Ureter (tissue), 1 donor: ENCODE measurements around the gene TAB2. TPM values are rescaled to one million over a fixed set of nuclear protein-coding genes. Genes with fewer than 3 reads are reported as not detected.

ENCODE experiments used
- DNase-seq: peaks from one replicate; pipeline ENCODE4 v3.0.0-alpha.2; 2020; ENCODE audit warnings: low spot score
- total RNA-seq: library from RNA; stranded (reverse); gene quantifications from one replicate; pipeline ENCODE4 v1.2.4, GENCODE V29; 2023
- donor health status: DM: yes; HTN: yes; CAD: no.

The TAB2 gene
- total RNA-seq, 1 donor from 2014 or later = 66.8 TPM

GRCh38 chr6:149372062-149372461 lies 54.5 kb downstream of the TAB2 start:
- DNase-seq = no peak

GRCh38 chr6:149373511-149373910 lies 56.0 kb downstream of the TAB2 start:
- no peak for DNase-seq

- DNase-seq = no peak
Measured at GRCh38 chr6:149379977-149380376, 62.5 kb downstream of the TAB2 start.

GRCh38 chr6:149380523-149380922 lies 63.0 kb downstream of the TAB2 start:
- DNase-seq = no peak

- DNase-seq = no peak
Measured at GRCh38 chr6:149383371-149383770, 65.9 kb downstream of the TAB2 start.

GRCh38 chr6:149384464-149384863 lies 67.0 kb downstream of the TAB2 start:
- no peak for DNase-seq

GRCh38 chr6:149385998-149386646 lies 68.6 kb downstream of the TAB2 start:
- no peak for DNase-seq

- DNase-seq = no peak
Measured at GRCh38 chr6:149387779-149388512, 70.4 kb downstream of the TAB2 start.

GRCh38 chr6:149389509-149390297 lies 72.2 kb downstream of the TAB2 start:
- no peak for DNase-seq

GRCh38 chr6:149392093-149392492 lies 74.6 kb downstream of the TAB2 start:
- no peak for DNase-seq

- DNase-seq = no peak
Measured at GRCh38 chr6:149392535-149392934, 75.0 kb downstream of the TAB2 start.

- DNase-seq = no peak
Measured at GRCh38 chr6:149393002-149393679, 75.6 kb downstream of the TAB2 start.

GRCh38 chr6:149395185-149395584 lies 77.7 kb downstream of the TAB2 start:
- DNase-seq = no peak

GRCh38 chr6:149397384-149397783 lies 79.9 kb downstream of the TAB2 start:
- no peak for DNase-seq

GRCh38 chr6:149400050-149400449 lies 82.5 kb downstream of the TAB2 start, which contains the start of gene SUMO4:
Gene SUMO4, plus strand, starts transcription at chr6:149400262. Its CDS starts 130 bp downstream, at chr6:149400392.
- DNase-seq = no peak

- no peak for DNase-seq
Measured at GRCh38 chr6:149403534-149403933, 86.0 kb downstream of the TAB2 start.

GRCh38 chr6:149405823-149406765 lies 88.6 kb downstream of the TAB2 start:
- DNase-seq = no peak

GRCh38 chr6:149409617-149410016 lies 92.1 kb downstream of the TAB2 start:
- no peak for DNase-seq

- no peak for DNase-seq
Measured at GRCh38 chr6:149410557-149410956, 93.0 kb downstream of the TAB2 start.

GRCh38 chr6:149414009-149414408 lies 96.5 kb downstream of the TAB2 start:
- no peak for DNase-seq

GRCh38 chr6:149414821-149415220 lies 97.3 kb downstream of the TAB2 start:
- DNase-seq = no peak
